Liver (tissue), 3 donors: ENCODE data around the gene SH3GL1.

Source experiments
- GABPA ChIP-seq, 2 donors: IDR thresholded peaks in 1 of 2; conservative IDR thresholded peaks in 1 of 2; 2 replicates each; pipeline ENCODE4 v1.6.1; 2016; ENCODE audit warnings: antibody characterized with exemption in 2 of 2, mild to moderate bottlenecking in 1 of 2, moderate library complexity in 1 of 2
- HNF4A ChIP-seq, 2 donors: conservative IDR thresholded peaks; 2 replicates each; pipeline ENCODE4 v1.6.1; 2016; ENCODE audit warnings: antibody characterized with exemption in 2 of 2, mild to moderate bottlenecking in 2 of 2
- JUND ChIP-seq, 2 donors: IDR thresholded peaks; 2 replicates each; pipeline ENCODE4 v1.6.1; 2016; ENCODE audit warnings: antibody characterized with exemption in 2 of 2
- RAD21 ChIP-seq, 2 donors: IDR thresholded peaks; 2 replicates each; pipeline ENCODE4 v1.6.1; 2016; ENCODE audit warnings: antibody characterized with exemption in 2 of 2, mild to moderate bottlenecking in 2 of 2
- SP1 ChIP-seq: IDR thresholded peaks from 2 replicates; pipeline ENCODE4 v1.6.1; 2018; ENCODE audit warnings: antibody characterized with exemption, mild to moderate bottlenecking
- TF ChIP-seq, protein P1 (sequence below): fragments of 150-350 bp; IDR thresholded peaks from 2 replicates; pipeline ENCODE4 v1.5.1; 2017; ENCODE audit warnings: improper control_type of control experiment, low read depth, low read length; ENCODE audit not compliant: missing input control
- TF ChIP-seq, protein P2 (sequence below): IDR thresholded peaks from 2 replicates; pipeline ENCODE4 v1.6.1; 2016; ENCODE audit warnings: antibody characterized with exemption
- donor health status: healthy.
- donor health status: healthy.

DNA sequence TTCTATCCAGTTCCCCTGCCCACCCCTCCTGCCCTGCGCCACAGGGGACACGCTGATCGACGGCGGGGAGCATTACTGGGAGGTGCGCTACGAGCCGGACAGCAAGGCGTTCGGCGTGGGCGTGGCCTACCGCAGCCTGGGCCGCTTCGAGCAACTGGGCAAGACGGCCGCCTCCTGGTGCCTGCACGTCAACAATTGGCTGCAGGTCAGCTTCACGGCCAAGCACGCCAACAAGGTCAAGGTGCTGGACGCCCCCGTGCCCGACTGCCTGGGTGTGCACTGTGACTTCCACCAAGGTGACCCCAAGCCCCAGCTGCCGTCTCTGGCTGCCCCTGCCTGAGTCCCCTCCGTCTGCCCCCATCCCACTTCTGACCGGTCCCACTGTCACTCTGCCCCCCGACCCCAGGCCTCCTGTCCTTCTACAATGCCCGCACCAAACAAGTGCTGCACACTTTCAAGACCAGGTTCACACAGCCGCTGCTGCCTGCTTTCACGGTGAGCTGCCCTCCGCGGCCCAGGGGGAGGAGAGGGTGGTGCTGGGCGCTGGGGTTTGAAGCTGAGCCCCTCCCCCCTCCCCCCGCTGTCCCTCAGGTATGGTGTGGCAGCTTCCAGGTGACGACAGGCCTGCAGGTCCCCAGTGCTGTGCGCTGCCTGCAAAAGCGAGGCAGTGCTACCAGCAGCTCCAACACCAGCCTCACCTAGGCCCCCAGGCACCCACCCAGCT lies 77.2 kb downstream of the SH3GL1 start:
- TF ChIP-seq, protein P1, sequence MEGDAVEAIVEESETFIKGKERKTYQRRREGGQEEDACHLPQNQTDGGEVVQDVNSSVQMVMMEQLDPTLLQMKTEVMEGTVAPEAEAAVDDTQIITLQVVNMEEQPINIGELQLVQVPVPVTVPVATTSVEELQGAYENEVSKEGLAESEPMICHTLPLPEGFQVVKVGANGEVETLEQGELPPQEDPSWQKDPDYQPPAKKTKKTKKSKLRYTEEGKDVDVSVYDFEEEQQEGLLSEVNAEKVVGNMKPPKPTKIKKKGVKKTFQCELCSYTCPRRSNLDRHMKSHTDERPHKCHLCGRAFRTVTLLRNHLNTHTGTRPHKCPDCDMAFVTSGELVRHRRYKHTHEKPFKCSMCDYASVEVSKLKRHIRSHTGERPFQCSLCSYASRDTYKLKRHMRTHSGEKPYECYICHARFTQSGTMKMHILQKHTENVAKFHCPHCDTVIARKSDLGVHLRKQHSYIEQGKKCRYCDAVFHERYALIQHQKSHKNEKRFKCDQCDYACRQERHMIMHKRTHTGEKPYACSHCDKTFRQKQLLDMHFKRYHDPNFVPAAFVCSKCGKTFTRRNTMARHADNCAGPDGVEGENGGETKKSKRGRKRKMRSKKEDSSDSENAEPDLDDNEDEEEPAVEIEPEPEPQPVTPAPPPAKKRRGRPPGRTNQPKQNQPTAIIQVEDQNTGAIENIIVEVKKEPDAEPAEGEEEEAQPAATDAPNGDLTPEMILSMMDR, result no peak
- TF ChIP-seq JUND (IDR thresholded peaks at IDR 0.05) (no peak), GABPA (IDR thresholded peaks at IDR 0.05 in 1 of 2, conservative IDR thresholded peaks at IDR 0.05 in 1 of 2) (no peak), HNF4A (conservative IDR thresholded peaks at IDR 0.05) (no peak), RAD21 (IDR thresholded peaks at IDR 0.05) (no peak), SP1 (no peak)
- TF ChIP-seq, protein P2, sequence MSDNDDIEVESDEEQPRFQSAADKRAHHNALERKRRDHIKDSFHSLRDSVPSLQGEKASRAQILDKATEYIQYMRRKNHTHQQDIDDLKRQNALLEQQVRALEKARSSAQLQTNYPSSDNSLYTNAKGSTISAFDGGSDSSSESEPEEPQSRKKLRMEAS, result no peak
